ENCODE results near the gene N4BP2L1.

DNA sequence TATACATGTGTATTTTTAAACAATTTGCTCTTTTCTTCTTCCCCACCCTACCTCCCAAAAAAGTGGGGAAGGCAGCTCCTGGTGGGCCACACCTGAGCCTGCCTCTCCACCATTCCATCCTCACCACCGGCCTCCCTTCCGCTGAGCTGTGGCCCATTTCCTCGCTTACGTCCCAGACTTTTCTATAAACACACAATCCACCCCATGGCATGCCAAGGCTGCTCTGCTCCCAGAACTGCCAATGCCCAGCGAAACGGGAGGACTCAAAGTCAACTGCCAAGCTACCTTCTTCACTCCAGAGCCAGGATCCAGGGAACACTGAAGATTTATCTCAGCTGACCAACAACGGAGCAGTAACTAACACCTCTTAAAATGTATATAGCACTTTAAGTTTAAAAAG lies 2.8 kb downstream of the N4BP2L1 start:
- TF ChIP-seq CTCF (IDR thresholded peaks at IDR 0.05) (no peak), EZH2phosphoT487 (IDR thresholded peaks at IDR 0.05) (no peak), EZH2 (IDR thresholded peaks at IDR 0.05) (no peak)

Data from neural progenitor cell (in vitro differentiated cells).